Activated CD4-positive, alpha-beta memory T cell treated with anti-CD3 and anti-CD28 coated beads for 36 hours (primary cell): Measurements from ENCODE around the gene ARHGAP45. TPM values are rescaled to one million over a fixed set of nuclear protein-coding genes. Genes with fewer than 3 reads are reported as not detected.

Source experiments
- CTCF ChIA-PET: fragments of 350-600 bp; sonication (Branson Sonifier 250); formaldehyde crosslinking; loops from one replicate; lab custom pipeline; 2021; ENCODE audit warnings: antibody characterized with exemption, inconsistent platforms; lab: Charles Lee
- POLR2A ChIA-PET: fragments of 350-600 bp; sonication (Branson Sonifier 250); formaldehyde crosslinking; loops from one replicate; lab custom pipeline; 2021; ENCODE audit warnings: antibody characterized with exemption; lab: Charles Lee
- DNase-seq: peaks from one replicate; pipeline ENCODE4 v3.0.0-alpha.2; 2020
- H3K27ac Mint-ChIP-seq: one replicate; pipeline ENCODE4 v1.8.0; 2021; ENCODE audit warnings: mixed read lengths
- H3K27me3 Mint-ChIP-seq: one replicate; pipeline ENCODE4 v1.8.0; 2021; ENCODE audit warnings: mixed read lengths
- H3K36me3 Mint-ChIP-seq: one replicate; pipeline ENCODE4 v1.8.0; 2021; ENCODE audit warnings: mixed read lengths
- H3K4me1 Mint-ChIP-seq: one replicate; pipeline ENCODE4 v1.8.0; 2021; ENCODE audit warnings: low read depth, mixed read lengths
- H3K4me3 Mint-ChIP-seq: one replicate; pipeline ENCODE4 v1.8.0; 2021; ENCODE audit warnings: mild to moderate bottlenecking, mixed read lengths
- H3K9me3 Mint-ChIP-seq: one replicate; pipeline ENCODE4 v1.8.0; 2021; ENCODE audit warnings: mixed read lengths
- intact Hi-C: fragments of 100-400 bp; cut with micrococcal nuclease; formaldehyde crosslinking; loops from one replicate; pipeline ENCODE4 v1.15.1; 2023
- total RNA-seq, 2 experiments: library from RNA; stranded (reverse); gene quantifications; one replicate each; pipeline ENCODE4 v1.2.3, GENCODE V29; 2021

The ARHGAP45 gene
- total RNA-seq, 2 experiments from 2014 or later, result 136 to 142 TPM

- intact Hi-C loops, result loop anchor here (1.0 to 2.0 kb wide), 2 partner anchors 15 to 27 kb away; partner anchors contain the start of gene ABCA7
- H3K36me3 Mint-ChIP-seq, result peaks cover 20% of the 10 kb centered on the region
- no peak for DNase-seq
- H3K4me3 Mint-ChIP-seq, result peak overlapping the region; percentile 88
- no peaks in the 10 kb centered on the region for H3K27me3 Mint-ChIP-seq
- CTCF ChIA-PET, result interaction anchor here (0.8 to 5.2 kb wide), 14 partner anchors 9 to 202 kb away, joined by 3 to 41 read pairs (median 6); partner anchors contain the start of genes ABCA7, CIRBP, CNN2 and RNU6-2
- H3K4me1 Mint-ChIP-seq, result peaks cover 34% of the 10 kb centered on the region
- peak overlapping the region; percentile 91 for H3K27ac Mint-ChIP-seq
- POLR2A ChIA-PET, result interaction anchor here (0.5 to 5.1 kb wide), 14 partner anchors 8 to 201 kb away, joined by 3 to 55 read pairs (median 4); partner anchors contain the start of genes ABCA7, CIRBP, CNN2 and GPX4
- no peaks in the 10 kb centered on the region for H3K9me3 Mint-ChIP-seq
Observed at GRCh38 chr19:1067341-1067957, 482 bp downstream of the ARHGAP45 start.

- POLR2A ChIA-PET, result interaction anchor here (0.5 to 5.1 kb wide), 11 partner anchors 8 to 201 kb away, joined by 3 to 55 read pairs (median 6); partner anchors contain the start of genes ABCA7, CIRBP, CNN2 and GPX4
- Mint-ChIP-seq H3K4me3 (peak overlapping the region; percentile 88), H3K9me3 (no peaks in the 10 kb centered on the region), H3K4me1 (peaks cover 43% of the 10 kb centered on the region), H3K27ac (peak overlapping the region; percentile 91), H3K27me3 (no peaks in the 10 kb centered on the region), H3K36me3 (peaks cover 28% of the 10 kb centered on the region)
- intact Hi-C loops, result loop anchor here (1.0 to 2.0 kb wide), 2 partner anchors 9 to 34 kb away; partner anchors contain the start of gene GPX4
- peak; percentile 79 for DNase-seq
- CTCF ChIA-PET, result interaction anchor here (1.1 to 5.2 kb wide), 8 partner anchors 8 to 42 kb away, joined by 3 to 41 read pairs (median 12); partner anchors contain the start of genes ABCA7 and CNN2
Observed at GRCh38 chr19:1068009-1069001, 1.3 kb downstream of the ARHGAP45 start.

- intact Hi-C loops, result loop anchor here (1.0 to 2.0 kb wide), 2 partner anchors 8 to 34 kb away; partner anchors contain the start of gene GPX4
- Mint-ChIP-seq H3K9me3 (no peaks in the 10 kb centered on the region), H3K4me1 (peaks cover 50% of the 10 kb centered on the region), H3K36me3 (peaks cover 33% of the 10 kb centered on the region), H3K27ac (peak overlapping the region; percentile 91), H3K4me3 (peak overlapping the region; percentile 88), H3K27me3 (no peaks in the 10 kb centered on the region)
- ChIA-PET CTCF (no interaction called here), POLR2A (interaction anchor here (5.1 kb wide), 1 partner anchor 11 kb away, joined by 55 read pairs; no protein-coding TSS in a partner anchor)
- DNase-seq, result peak; percentile 82
Observed at GRCh38 chr19:1069009-1069779, 2.2 kb downstream of the ARHGAP45 start.

- H3K4me1 Mint-ChIP-seq, result peaks cover 44% of the 10 kb centered on the region
- DNase-seq, result no peak
- ChIA-PET CTCF (no interaction called here), POLR2A (no interaction called here)
- peaks cover 36% of the 10 kb centered on the region for H3K36me3 Mint-ChIP-seq
- no peaks in the 10 kb centered on the region for H3K27me3 Mint-ChIP-seq
- H3K9me3 Mint-ChIP-seq, result no peaks in the 10 kb centered on the region
- H3K4me3 Mint-ChIP-seq, result no peak overlapping the region
- intact Hi-C loops, result no loop called here
- no peak overlapping the region for H3K27ac Mint-ChIP-seq
Observed at GRCh38 chr19:1070576-1070930, 3.6 kb downstream of the ARHGAP45 start.

DNA sequence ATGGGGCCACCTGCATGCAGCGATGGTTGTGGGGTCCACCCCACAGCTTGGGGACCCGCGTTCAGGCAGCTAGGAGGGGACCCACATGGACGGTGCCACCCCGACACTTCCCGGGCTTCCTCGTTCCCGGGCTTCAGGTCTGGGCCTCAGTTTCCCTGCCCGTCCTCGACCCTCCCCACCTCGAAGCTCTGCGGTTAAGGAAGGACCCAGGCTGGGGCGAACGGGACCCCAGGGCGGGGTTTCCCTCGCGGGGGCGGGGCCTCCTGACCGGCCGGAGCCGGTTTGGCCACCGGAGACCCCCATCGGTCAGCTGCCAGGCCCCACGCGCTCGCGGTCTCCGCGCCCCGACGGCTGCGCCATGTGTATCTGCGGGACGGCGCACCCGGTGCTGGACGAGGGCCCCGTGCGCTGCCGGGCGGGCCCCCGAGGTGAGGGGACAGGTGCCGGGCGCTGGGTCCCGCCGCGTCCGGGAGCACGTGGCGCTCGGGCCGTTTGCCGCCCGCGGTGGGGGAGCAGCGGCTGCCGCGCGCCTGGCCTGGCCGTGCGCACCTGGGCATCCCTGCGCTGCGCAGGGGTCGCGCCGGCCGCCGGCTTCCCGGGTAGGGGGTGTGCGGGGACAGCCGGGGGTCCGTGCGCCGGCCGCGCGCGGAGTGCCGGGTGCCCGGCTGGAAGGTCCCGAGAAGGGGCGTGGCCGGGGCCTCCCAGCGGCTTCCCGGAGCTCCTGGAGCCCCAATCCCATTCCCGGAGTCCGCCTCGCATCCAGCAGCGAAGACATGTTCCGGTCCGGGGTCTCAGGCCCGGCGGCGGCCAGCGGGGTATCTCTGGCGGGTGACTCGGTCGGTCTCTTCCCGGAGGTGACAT lies 4.2 kb downstream of the ARHGAP45 start:
- H3K27ac Mint-ChIP-seq, result peak overlapping the region; percentile 47
- ChIA-PET POLR2A (no interaction called here), CTCF (no interaction called here)
- H3K36me3 Mint-ChIP-seq, result peaks cover 42% of the 10 kb centered on the region
- no peaks in the 10 kb centered on the region for H3K9me3 Mint-ChIP-seq
- peak overlapping the region; percentile 37 for H3K4me3 Mint-ChIP-seq
- no peaks in the 10 kb centered on the region for H3K27me3 Mint-ChIP-seq
- intact Hi-C loops, result no loop called here
- DNase-seq, result no peak
- peaks cover 50% of the 10 kb centered on the region for H3K4me1 Mint-ChIP-seq

DNA sequence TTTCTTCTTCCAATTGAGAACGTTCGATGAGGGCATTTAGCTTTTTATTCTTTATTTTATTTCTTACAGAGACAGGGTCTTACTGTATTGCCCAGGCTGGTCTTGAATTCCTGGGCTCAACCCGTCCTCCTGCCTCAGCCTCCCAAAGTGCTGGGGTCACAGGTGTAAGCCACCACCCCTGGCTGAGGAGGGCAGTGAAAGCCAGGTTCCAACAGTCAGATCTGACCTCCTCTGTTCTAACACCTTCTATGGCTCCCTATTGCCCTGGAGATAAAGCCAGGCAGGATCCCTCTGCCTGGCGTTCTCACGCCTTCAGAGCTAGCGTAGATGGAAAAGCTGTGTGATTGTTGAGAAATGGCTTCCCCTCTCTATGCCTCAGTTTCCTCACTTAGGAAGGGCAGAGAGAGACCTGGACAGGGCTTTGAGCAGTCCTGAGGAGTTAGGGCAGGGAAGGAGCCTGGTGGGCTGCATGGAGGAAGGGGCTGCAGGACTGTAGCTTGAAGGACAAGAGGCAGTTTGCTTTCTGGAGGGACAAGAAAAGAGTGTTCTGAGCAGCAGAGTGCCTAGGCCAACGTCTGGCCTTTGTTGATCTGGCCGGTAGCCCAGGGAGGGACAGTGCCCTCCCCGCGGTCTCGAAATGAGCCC lies 5.5 kb downstream of the ARHGAP45 start:
- no peak overlapping the region for H3K4me3 Mint-ChIP-seq
- intact Hi-C loops, result no loop called here
- H3K27ac Mint-ChIP-seq, result no peak overlapping the region
- CTCF ChIA-PET, result no interaction called here
- no peaks in the 10 kb centered on the region for H3K27me3 Mint-ChIP-seq
- peak; percentile 9 for DNase-seq
- H3K4me1 Mint-ChIP-seq, result peaks cover 57% of the 10 kb centered on the region
- H3K9me3 Mint-ChIP-seq, result no peaks in the 10 kb centered on the region
- POLR2A ChIA-PET, result interaction anchor here (0.6 to 1.0 kb wide), 3 partner anchors 17 to 68 kb away, joined by 3 read pairs; no protein-coding TSS in a partner anchor
- H3K36me3 Mint-ChIP-seq, result peaks cover 48% of the 10 kb centered on the region

DNA sequence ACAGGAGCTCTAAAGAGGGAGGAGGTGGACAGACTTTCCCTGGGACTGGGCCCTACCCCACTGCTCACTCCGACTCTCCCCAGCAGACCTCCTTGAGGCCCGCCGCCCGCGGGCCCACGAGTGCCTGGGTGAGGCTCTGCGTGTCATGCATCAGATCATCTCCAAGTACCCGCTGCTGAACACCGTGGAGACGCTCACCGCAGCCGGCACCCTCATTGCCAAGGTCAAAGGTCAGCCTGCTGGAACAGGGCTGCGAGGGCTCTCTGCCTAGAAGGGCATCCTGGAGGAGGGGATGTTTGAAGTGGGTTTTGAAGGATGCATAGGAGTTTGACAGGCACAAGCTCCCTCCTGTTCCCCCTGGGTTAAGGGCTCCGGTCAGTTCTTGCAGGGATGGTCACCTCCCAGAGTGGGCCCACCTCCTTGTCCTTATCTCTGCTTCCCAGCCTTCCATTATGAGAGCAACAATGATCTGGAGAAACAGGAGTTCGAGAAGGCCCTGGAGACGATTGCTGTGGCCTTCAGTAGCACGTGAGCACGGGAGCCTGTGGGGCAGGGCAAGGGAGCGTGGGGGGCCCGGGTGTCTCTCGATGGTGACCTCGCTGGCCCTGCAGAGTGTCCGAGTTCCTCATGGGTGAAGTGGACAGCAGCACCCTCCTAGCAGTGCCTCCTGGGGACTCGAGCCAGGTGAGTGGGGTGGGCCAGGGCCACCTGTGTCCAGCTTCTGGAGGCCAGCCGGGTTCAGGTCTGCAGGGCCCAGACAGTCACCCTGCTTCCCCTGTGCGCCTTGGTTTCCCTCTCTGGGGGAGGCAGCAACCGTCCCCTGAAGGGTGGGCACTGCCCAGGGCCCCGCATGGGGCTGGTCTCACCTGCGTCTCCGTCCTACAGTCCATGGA lies 6.3 kb downstream of the ARHGAP45 start:
- peak; percentile 16 for DNase-seq
- Mint-ChIP-seq H3K36me3 (peaks cover 52% of the 10 kb centered on the region), H3K27ac (peak overlapping the region; percentile 23), H3K4me3 (no peak overlapping the region), H3K4me1 (peaks cover 64% of the 10 kb centered on the region), H3K27me3 (no peaks in the 10 kb centered on the region), H3K9me3 (no peaks in the 10 kb centered on the region)
- POLR2A ChIA-PET, result interaction anchor here (0.8 to 1.0 kb wide), 2 partner anchors 16 to 33 kb away, joined by 3 read pairs; no protein-coding TSS in a partner anchor
- CTCF ChIA-PET, result no interaction called here
- intact Hi-C loops, result no loop called here

DNA sequence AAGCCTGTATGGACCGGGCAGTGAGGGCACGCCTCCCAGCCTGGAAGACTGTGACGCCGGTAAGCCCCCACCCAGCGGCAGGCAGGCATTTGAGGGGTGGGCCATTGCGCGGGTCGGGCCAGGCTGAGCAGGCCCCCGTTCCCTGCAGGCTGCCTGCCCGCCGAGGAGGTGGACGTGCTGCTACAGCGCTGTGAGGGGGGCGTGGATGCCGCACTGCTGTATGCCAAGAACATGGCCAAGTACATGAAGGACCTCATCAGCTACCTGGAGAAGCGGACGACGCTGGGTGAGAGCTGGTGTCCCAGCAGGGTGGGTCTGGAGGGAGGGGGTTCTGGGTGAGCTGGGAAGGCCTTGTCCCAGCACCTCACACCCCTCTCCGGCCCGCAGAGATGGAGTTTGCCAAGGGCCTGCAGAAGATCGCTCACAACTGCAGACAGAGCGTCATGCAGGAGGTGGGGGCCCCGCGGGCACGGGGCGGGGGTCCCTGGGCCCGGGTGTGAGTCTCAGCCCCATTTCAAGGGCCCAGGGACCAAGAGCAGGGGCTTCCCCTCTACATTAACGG lies 7.1 kb downstream of the ARHGAP45 start:
- no peaks in the 10 kb centered on the region for H3K27me3 Mint-ChIP-seq
- intact Hi-C loops, result no loop called here
- CTCF ChIA-PET, result interaction anchor here (1.0 kb wide), 1 partner anchor 39 kb away, joined by 6 read pairs; no protein-coding TSS in a partner anchor
- DNase-seq, result no peak
- POLR2A ChIA-PET, result interaction anchor here (0.9 to 3.3 kb wide), 2 partner anchors 13 to 29 kb away, joined by 3 to 18 read pairs; partner anchors contain the start of gene GPX4
- H3K4me3 Mint-ChIP-seq, result peak overlapping the region; percentile 43
- H3K36me3 Mint-ChIP-seq, result peaks cover 49% of the 10 kb centered on the region
- peak overlapping the region; percentile 49 for H3K27ac Mint-ChIP-seq
- no peaks in the 10 kb centered on the region for H3K9me3 Mint-ChIP-seq
- H3K4me1 Mint-ChIP-seq, result peaks cover 59% of the 10 kb centered on the region

DNA sequence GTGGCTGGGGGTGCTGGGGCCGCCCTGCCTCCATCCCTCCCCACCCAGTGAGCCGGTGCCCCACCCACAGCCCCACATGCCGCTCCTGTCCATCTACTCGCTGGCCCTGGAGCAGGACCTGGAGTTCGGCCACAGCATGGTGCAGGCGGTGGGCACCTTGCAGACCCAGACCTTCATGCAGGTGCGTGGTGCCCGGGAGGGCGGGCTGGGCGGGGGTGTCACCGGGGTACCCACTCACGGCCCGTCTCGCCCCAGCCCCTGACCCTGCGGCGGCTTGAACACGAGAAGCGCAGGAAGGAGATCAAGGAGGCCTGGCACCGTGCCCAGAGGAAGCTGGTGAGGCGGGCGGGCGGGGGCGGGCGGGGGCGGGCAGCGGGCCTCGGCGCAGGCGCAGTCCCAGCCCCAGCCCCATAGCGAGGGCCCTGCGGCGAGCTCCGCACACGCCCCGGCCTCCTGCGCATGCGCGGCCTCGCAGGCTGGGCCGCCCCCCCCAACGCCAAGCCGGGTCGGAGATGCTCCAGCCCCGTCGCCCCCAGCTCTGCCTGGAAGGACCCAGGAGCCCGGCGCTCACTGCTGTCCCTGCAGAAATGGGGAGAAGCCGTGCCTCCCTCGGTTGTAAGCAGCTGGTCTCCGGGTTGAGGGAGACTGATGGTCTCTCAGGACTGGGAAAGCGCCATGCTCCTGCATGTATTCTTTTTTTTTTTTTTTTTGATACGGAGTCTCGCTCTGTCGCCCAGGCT lies 7.7 kb downstream of the ARHGAP45 start:
- peak overlapping the region; percentile 90 for H3K27ac Mint-ChIP-seq
- ChIA-PET POLR2A (interaction anchor here (0.6 to 3.3 kb wide), 4 partner anchors 9 to 42 kb away, joined by 3 to 18 read pairs (median 3); partner anchors contain the start of gene GPX4), CTCF (interaction anchor here (0.9 to 2.0 kb wide), 5 partner anchors 20 to 192 kb away, joined by 3 to 7 read pairs (median 4); partner anchors contain the start of gene POLR2E)
- no peaks in the 10 kb centered on the region for H3K27me3 Mint-ChIP-seq
- H3K9me3 Mint-ChIP-seq, result no peaks in the 10 kb centered on the region
- intact Hi-C loops, result no loop called here
- peaks cover 49% of the 10 kb centered on the region for H3K36me3 Mint-ChIP-seq
- DNase-seq, result peak; percentile 91
- peak overlapping the region; percentile 55 for H3K4me3 Mint-ChIP-seq
- peaks cover 61% of the 10 kb centered on the region for H3K4me1 Mint-ChIP-seq
